ENCODE measurements around the gene RPL18.

RPL18 gene

DNA sequence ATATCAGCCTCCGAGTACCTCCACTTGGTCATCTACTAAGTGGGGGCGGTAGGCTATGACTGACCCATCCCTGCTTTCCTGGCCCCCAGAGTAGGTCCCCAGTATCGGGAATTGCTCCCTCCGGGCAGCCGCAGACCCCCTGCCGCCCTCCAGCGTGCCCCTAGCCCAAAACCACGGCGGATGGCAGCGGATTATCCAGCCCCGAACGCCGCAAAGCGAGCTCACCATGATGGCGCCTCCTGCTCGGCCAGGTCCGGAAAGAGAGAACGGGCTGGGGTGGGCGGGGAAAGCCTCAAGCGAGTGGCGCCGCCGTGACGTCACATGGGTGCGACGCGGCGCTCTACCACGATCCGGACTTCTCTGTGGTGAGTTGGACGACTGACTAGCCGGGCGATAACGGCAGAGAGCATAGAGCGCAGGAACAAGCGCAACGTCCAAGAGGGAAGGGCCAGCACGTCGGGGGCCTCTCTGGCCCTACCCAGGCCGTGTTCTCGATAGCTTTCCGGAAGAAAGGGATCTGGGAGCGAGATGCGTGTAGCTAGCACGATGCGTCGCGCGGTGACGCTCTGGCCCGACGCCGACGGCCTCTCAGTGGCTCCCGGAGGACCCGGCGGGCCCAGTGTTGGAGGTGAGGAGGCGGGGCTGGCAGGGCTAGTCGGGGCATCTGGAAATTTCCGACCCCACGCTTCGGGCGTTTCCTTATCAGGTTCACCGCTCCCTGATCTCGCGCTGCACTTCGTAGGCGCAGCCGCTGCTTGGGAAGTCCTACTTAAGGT is at the start of gene RPL18, which contains the start of gene SPHK2:
RPL18 (minus strand) TSS at position 263 of the 776 bp plus-strand sequence; CDS start at position 228, 35 bp downstream.
SPHK2 (plus strand) TSS at position 591 of the 776 bp plus-strand sequence. CDS start 1,009 bp downstream, outside the sequence.
- POLR2A ChIA-PET (ENCODE audit: low non-redundant PET) = interaction anchor here (0.6 to 1.3 kb wide), 8 partner anchors 9 to 241 kb away, joined by 3 to 7 read pairs (median 3); no protein-coding TSS in a partner anchor

GRCh38 chr19:48668761-48669160 is 49.8 kb upstream of the RPL18 start:
- TF ChIP-seq, protein P1, sequence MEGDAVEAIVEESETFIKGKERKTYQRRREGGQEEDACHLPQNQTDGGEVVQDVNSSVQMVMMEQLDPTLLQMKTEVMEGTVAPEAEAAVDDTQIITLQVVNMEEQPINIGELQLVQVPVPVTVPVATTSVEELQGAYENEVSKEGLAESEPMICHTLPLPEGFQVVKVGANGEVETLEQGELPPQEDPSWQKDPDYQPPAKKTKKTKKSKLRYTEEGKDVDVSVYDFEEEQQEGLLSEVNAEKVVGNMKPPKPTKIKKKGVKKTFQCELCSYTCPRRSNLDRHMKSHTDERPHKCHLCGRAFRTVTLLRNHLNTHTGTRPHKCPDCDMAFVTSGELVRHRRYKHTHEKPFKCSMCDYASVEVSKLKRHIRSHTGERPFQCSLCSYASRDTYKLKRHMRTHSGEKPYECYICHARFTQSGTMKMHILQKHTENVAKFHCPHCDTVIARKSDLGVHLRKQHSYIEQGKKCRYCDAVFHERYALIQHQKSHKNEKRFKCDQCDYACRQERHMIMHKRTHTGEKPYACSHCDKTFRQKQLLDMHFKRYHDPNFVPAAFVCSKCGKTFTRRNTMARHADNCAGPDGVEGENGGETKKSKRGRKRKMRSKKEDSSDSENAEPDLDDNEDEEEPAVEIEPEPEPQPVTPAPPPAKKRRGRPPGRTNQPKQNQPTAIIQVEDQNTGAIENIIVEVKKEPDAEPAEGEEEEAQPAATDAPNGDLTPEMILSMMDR (conservative IDR thresholded peaks at IDR 0.05; ENCODE audit: low read depth) = no peak
- ChIA-PET CTCF (no interaction called here), POLR2A (ENCODE audit: low non-redundant PET) (no interaction called here)
- DNase-seq (ENCODE audit: low spot score) = no peak
- no peak overlapping the region for H3K27ac ChIP-seq

More for the DNA sequence above, at the start of gene RPL18, which contains the start of gene SPHK2:
- H3K27ac ChIP-seq = peak within 1 kb of the TSS; percentile 92
- CTCF ChIA-PET = interaction anchor here (0.6 kb wide), 1 partner anchor 151 kb away, joined by 3 read pairs; no protein-coding TSS in a partner anchor
- TF ChIP-seq, protein P1 (conservative IDR thresholded peaks at IDR 0.05; ENCODE audit: low read depth) = no peak
- peak; percentile 97 for DNase-seq (ENCODE audit: low spot score)

GRCh38 chr19:48668332-48668731 is 49.4 kb upstream of the RPL18 start:
- ChIA-PET POLR2A (ENCODE audit: low non-redundant PET) (no interaction called here), CTCF (no interaction called here)
- H3K27ac ChIP-seq = no peak overlapping the region
- TF ChIP-seq, protein P1 (conservative IDR thresholded peaks at IDR 0.05; ENCODE audit: low read depth) = no peak
- no peak for DNase-seq (ENCODE audit: low spot score)

- CTCF ChIA-PET = interaction anchor here (1.0 kb wide), 1 partner anchor 10 kb away, joined by 3 read pairs; no protein-coding TSS in a partner anchor
- POLR2A ChIA-PET (ENCODE audit: low non-redundant PET) = no interaction called here
- TF ChIP-seq, protein P1 (conservative IDR thresholded peaks at IDR 0.05; ENCODE audit: low read depth) = no peak
- H3K27ac ChIP-seq = no peak overlapping the region
- DNase-seq (ENCODE audit: low spot score) = no peak
These were observed 46.8 kb upstream of the RPL18 start for GRCh38 chr19:48665786-48666185.

DNA sequence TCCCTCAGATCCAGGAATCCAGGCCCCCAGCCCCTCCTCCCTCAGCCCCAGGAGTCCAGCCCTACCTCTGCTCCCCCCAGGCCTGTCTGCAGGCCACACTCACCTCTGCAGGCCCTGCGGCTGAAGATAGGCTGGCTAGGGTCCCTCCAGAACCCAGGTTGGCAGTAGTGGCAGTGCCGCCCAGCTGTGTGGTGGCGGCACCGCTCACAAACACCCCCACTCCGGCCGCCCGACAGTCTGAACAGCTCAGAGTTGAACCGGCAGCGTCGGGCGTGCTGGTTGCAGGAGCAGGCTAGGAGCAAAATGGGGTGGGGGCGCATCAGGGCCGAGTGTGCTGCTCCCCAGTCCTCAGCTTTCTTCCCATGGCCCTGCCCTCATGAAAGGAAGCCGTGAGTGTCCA is 45.5 kb upstream of the RPL18 start:
- no peak overlapping the region for H3K27ac ChIP-seq
- ChIA-PET CTCF (interaction anchor here (1.3 kb wide), 1 partner anchor 11 kb away, joined by 3 read pairs; no protein-coding TSS in a partner anchor), POLR2A (ENCODE audit: low non-redundant PET) (no interaction called here)
- TF ChIP-seq, protein P1 (conservative IDR thresholded peaks at IDR 0.05; ENCODE audit: low read depth) = no peak
- no peak for DNase-seq (ENCODE audit: low spot score)

- no peak overlapping the region for H3K27ac ChIP-seq
- CTCF ChIA-PET = interaction anchor here (0.5 to 0.6 kb wide), 2 partner anchors 13 to 1530 kb away, joined by 3 read pairs; no protein-coding TSS in a partner anchor
- DNase-seq (ENCODE audit: low spot score) = no peak
- POLR2A ChIA-PET (ENCODE audit: low non-redundant PET) = no interaction called here
- TF ChIP-seq, protein P1 (conservative IDR thresholded peaks at IDR 0.05; ENCODE audit: low read depth) = no peak
These were observed 44.7 kb upstream of the RPL18 start for GRCh38 chr19:48663667-48664066.

Data from RWPE1 (cell line).